Activated CD8-positive, alpha-beta memory T cell treated with anti-CD3 and anti-CD28 coated beads for 1 hour (primary cell): ENCODE data around the gene MINK1.
"Not testable (repeated sequence)": the region's sequence is repeated elsewhere in the genome, so short reads cannot be mapped to it uniquely, and the experiment has no call there.

Source experiments
- DNase-seq, 2 donors: peaks; one replicate each; pipeline ENCODE4 v3.0.0-alpha.2; 2020; ENCODE audit warnings: low read depth in 1 of 2; ENCODE audit errors: extremely low read depth in 1 of 2

Gene MINK1

GRCh38 chr17:4843321-4844000, 10.3 kb downstream of the MINK1 start:
- no peak for DNase-seq

- no peak for DNase-seq
Measured at GRCh38 chr17:4845118-4845517, 12.0 kb downstream of the MINK1 start.

- DNase-seq, result no peak
Measured at GRCh38 chr17:4846635-4847390, 13.7 kb downstream of the MINK1 start.

DNA sequence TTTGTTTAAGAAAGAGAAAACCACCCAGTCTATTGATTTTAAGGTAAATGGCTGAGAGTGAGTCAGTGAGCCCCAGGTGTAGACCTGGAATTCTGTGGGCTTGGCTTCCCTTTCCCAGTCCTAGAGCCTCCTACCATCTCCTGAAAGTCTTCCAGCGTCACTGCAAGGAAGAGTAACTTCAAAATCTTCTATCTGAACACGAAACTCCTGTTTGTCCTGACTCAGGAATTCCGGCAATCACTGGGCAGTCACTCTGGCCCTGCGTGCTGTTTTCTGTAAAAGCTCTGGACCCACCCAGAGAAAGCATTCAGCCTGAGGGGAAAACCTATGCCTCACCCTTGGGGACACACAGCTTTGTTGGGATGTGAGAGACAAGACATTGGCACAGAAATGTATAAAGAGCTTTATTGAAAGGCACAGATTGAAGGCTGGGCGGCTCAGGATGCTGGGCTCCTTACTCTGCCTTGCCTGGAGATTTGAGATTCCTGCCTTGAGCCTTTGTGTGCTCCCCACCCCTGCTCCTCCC, 15.9 kb downstream of the MINK1 start:
- DNase-seq, result no peak

GRCh38 chr17:4850246-4850645, 17.1 kb downstream of the MINK1 start:
- no peak for DNase-seq

DNA sequence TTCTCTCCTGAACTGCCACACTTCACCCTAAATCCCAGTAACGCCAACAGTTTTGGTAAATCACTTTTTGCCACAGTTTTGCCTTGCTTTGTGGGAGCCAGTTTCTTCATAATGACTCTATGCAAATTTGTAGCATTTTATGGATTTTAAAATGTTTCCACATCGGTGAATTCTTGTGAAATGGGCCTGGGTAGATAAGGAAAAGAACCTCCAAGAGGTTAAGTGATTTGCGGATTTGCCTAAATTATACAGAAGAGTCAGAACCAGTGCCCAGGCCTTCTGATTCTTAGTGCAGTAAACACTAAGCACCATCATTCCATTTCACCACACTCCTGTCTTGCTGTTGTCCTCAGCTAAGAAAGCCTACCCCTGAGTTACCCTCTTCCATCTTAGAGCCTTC, 17.9 kb downstream of the MINK1 start:
- no peak for DNase-seq

GRCh38 chr17:4852567-4853207, 19.5 kb downstream of the MINK1 start:
- DNase-seq, result no peak

DNA sequence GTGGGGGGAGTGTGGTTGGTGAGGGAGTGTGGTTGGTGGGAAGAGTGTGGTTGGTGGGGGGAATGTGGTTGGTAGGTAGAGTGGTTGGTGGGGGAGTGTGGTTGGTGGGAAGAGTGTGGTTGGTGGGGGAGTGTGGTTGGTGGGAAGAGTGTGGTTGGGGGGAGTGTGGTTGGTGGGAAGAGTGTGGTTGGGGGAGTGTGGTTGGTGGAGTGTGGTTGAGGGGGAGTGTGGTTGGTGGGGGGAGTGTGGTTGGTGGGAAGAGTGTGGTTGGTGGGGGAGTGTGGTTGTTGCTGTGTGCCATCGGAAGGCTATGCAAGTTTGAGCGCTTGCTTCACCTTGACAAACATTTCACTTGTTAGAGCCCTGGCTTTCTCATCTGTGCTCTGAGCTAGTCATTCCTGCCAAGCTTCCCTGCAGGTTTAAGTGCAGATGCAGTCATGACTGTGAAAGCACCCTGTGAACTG, 20.1 kb downstream of the MINK1 start:
- no peak for DNase-seq

DNA sequence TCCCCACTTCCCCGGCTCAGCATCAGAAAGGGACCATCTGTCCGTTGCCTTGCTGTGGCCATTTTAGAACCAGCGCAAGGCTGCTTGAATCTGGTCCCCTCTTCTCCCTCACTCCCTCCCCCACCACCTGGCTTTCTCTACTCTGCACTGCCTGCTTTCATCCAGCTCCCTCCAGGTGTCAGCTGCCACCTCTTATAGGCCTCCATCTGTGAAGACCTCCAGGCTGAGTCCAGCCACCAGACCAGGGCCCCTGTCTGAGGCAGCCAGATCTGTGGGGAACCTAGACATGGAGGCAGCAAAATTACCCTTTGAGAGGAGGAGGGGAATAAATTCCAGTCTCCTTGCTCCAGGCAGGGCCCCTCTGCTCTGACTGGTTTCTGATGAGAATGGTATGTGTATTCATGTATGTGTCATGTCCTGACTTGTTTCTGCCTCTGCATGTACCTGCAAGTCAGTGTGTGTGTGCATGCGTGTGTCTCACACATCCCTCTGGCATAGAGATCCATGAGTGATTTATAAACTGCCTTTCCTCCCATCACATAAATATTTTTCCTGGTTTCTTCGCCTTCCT, 21.1 kb downstream of the MINK1 start:
- no peak for DNase-seq

DNA sequence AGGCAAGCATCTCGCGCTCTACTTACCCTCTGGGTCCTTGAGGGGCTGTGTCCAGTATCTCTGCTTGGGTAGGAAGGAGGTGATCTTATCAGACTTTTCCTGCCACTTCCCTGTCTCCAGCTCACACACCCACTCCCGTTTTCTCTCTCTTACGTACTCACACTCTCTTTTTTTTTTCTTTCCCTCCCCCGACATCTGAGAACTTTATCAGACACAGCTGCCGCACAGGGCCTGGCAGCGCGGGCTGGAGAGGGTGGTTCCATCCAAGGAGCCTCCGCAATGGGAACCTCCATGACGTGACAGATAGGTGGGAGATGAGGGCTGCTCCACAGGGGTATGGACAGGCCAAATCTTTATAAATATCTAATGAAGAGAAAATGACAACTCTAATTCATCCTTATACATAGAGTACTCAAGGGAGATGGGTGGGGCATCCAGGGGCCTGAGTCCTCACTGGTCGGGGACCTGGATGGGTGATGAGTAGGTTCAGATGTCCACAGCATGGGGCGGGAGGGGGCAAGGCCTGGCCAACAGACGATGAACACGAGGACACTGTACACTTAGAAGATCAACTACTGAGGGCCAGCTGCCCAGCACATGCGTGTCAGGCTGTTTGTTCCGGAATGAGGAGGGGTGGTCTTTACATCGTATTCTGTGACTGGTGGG, 23.3 kb downstream of the MINK1 start:
- no peak for DNase-seq

DNA sequence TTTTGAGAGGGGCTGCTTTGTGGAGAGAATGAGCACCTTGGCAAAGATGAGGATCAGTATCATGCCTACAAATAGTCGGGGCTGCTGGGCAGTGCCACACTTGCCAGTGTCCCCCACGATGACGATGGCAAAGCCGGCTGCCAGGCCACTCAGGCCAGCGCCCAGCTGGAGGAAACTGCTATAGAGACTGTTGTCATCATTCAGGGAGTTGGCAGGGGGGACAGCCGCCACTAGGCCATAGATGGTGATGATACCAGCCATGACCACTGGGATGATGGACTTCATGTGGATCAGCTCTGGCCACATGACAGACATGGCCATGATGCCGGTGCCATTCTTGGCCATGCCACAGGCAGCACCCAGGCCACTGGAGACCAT, 23.8 kb downstream of the MINK1 start:
- DNase-seq, result no peak

DNA sequence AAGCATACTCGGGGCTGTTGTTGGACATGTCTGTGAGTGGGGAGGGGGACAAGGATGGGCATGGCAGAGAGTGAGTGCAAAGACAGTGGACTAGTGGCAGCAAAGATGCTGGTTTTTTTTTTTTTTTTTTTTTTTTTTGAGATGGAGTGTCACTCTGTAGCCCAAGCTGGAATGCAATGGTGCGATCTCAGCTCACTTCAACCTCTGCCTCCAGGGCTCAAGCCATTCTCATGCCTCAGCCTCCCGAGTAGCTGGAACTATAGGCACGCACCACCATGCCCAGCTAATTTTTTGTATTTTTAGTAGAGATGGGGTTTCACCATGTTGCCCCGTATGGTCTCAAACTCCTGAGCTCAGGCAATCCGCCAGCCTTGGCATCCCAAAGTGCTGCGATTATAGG, 24.2 kb downstream of the MINK1 start:
- DNase-seq, result not testable (repeated sequence)

- no peak for DNase-seq
Measured at GRCh38 chr17:4858068-4858881, 25.1 kb downstream of the MINK1 start.

DNA sequence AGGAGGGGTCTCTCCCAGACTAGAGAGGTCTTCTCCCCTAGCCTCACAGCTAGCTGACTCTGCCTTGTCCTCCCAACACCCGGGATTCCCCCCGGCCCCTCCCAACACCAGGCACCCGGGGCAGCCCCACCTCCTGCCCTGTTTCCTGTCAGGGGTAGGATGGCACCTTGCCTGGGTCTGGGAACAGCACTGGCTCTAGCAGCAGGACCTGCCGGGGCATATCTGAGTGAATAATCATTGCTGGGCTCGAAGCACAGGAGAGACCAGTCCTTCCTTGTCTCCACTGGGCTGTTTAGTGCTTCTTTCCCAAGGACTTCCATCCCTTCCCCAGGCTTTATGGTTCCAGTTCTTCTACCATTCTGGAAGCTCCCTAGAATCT, 25.7 kb downstream of the MINK1 start:
- DNase-seq, result no peak

DNA sequence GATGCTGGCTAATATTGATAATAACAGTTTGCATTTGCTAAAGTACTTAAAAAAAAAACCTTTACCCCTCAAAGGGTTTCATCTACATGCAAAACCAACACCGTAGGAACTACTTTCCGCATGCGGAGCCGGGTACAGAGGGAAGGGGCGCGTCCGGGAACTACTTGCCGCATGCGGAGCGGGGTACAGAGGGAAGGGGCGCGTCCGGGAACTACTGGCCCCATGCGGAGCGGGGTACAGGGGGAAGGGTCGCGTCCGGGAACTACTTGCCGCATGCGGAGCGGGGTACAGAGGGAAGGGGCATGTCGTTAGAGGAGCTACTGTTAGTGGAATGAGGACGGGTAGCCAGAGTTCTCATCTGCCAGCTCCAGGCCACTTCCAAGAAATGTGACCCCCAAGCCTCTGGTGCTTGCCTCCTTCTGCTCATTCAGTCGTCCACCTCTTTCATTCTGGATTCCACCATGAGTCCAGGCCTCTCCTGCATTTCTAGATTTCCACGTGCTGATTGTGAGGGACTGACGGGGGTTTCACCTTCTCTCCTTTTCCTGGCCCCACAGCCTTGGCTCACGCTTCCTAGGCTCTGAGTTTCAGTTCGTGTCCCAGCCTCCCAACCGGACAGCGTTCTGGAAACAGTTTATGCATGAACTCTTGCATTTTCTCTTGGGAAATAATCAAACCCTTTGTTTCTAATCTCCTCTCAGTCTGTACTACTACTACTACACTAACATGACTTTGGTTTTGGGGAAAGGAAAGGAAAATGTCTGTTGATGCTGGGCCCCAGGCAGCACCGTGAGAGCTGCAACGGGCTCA, 26.9 kb downstream of the MINK1 start:
- DNase-seq, result no peak

GRCh38 chr17:4860651-4861050, 27.5 kb downstream of the MINK1 start:
- DNase-seq, result no peak

DNA sequence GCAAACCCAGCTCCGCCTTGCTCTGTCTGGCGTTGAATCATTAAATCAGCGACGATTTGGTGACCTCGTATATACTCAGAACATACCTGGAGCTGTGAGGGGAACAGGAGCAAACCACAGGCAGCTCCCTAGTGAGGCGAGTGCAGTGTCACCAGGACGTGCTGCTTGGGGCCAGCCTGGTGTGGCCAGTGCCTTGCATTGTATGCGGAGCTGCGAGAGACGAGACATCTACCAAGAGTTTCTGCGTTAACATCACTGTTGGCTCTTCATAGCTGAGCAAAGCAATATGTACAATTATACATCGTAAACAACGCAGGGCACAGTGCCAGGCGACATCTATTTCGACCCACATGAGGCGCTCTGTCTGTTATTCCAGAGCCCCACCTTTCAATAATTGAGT, 27.9 kb downstream of the MINK1 start:
- DNase-seq, result no peak

- DNase-seq, result no peak
Measured at GRCh38 chr17:4862720-4863119, 29.6 kb downstream of the MINK1 start.

- no peak for DNase-seq
Measured at GRCh38 chr17:4863321-4863720, 30.2 kb downstream of the MINK1 start.
